SK-N-SH (cell line): ENCODE data around the gene PIK3R1. TPM values are rescaled to one million over a fixed set of nuclear protein-coding genes. Genes with fewer than 3 reads are reported as not detected.

ENCODE experiments used
- CTCF ChIA-PET: fragments of 300-600, 350-600 bp; formaldehyde crosslinking; extraction: SDS; loops from one replicate; lab custom pipeline; 2021; lab: Yijun Ruan, JAX
- POLR2A ChIA-PET: fragments of 350-600 bp; sonication (Branson Sonifier 250); formaldehyde crosslinking; extraction: SDS; loops from one replicate; lab custom pipeline; 2020; ENCODE audit warnings: antibody characterized with exemption, inconsistent platforms; lab: Yijun Ruan, JAX
- DNase-seq: peaks from one replicate; pipeline ENCODE4 v3.0.0; 2012
- H2AFZ ChIP-seq: fragments of 200-600 bp; sonication (generic); 2 replicates; pipeline ENCODE4 v1.8.1; 2016; ENCODE audit warnings: antibody characterized with exemption, mild to moderate bottlenecking, low read depth
- H3F3A ChIP-seq: fragments of 200-600 bp; sonication (generic); replicated peaks from 2 replicates; pipeline ENCODE3; 2016; ENCODE audit warnings: antibody characterized with exemption, mild to moderate bottlenecking; ENCODE audit not compliant: insufficient read depth
- H3K27ac ChIP-seq, 2 experiments: fragments of 200-500 bp in 1 of 2; fragments of 200-600 bp in 1 of 2; sonication (Bioruptor generic) in 1 of 2; sonication (generic), shearing (Covaris generic) in 1 of 2; 2 replicates each; pipeline versions ENCODE4 v1.5.1 to v1.6.1; 2014 to 2016; ENCODE audit warnings: low read depth in 2 of 2, inconsistent platforms in 1 of 2, low read length in 1 of 2, mild to moderate bottlenecking in 1 of 2, mixed read lengths in 1 of 2
- H3K27me3 ChIP-seq: fragments of 200-600 bp; sonication (generic), shearing (Covaris generic); 2 replicates; pipeline ENCODE4 v1.6.1; 2016; ENCODE audit warnings: mixed run types; ENCODE audit not compliant: insufficient read depth
- H3K36me3 ChIP-seq, 2 experiments: fragments of 200-500 bp in 1 of 2; fragments of 200-600 bp in 1 of 2; sonication (Bioruptor generic) in 1 of 2; sonication (generic) in 1 of 2; replicated peaks in 1 of 2; 2 replicates each; pipeline versions ENCODE3 to v1.5.1; 2014 to 2016; ENCODE audit warnings: low read length in 1 of 2, mild to moderate bottlenecking in 1 of 2; ENCODE audit not compliant: insufficient read depth in 2 of 2, control insufficient read depth in 1 of 2
- H3K4me1 ChIP-seq, 2 experiments: fragments of 200-500 bp in 1 of 2; fragments of 200-600 bp in 1 of 2; sonication (Bioruptor generic) in 1 of 2; sonication (generic), shearing (Covaris generic) in 1 of 2; 2 replicates each; pipeline versions ENCODE4 v1.5.1 to v1.6.1; 2014 to 2016; ENCODE audit warnings: low read depth in 1 of 2, low read length in 1 of 2, mixed run types in 1 of 2; ENCODE audit not compliant: insufficient read depth in 2 of 2, control insufficient read depth in 1 of 2
- H3K4me2 ChIP-seq: fragments of 200-600 bp; sonication (generic), shearing (Covaris generic); 2 replicates; pipeline ENCODE4 v1.6.1; 2017; ENCODE audit warnings: mixed run types
- H3K4me3 ChIP-seq, 2 experiments: fragments of 200-500 bp in 1 of 2; fragments of 200-600 bp in 1 of 2; sonication (Bioruptor generic) in 1 of 2; sonication (generic), shearing (Covaris generic) in 1 of 2; 2 replicates each; pipeline versions ENCODE4 v1.5.1 to v1.8.1; 2014 to 2016; ENCODE audit warnings: low read depth in 2 of 2, inconsistent platforms in 1 of 2, low read length in 1 of 2, mild to moderate bottlenecking in 1 of 2, mixed read lengths in 1 of 2, moderate library complexity in 1 of 2
- H3K79me2 ChIP-seq: fragments of 200-600 bp; sonication (generic); 2 replicates; pipeline ENCODE4 v1.8.1; 2017; ENCODE audit warnings: mild to moderate bottlenecking; ENCODE audit not compliant: insufficient read depth
- H3K9ac ChIP-seq: fragments of 200-600 bp; sonication (generic); 2 replicates; pipeline ENCODE4 v1.6.1; 2017; ENCODE audit warnings: mixed run types
- H3K9me2 ChIP-seq: fragments of 200-600 bp; sonication (generic); 2 replicates; pipeline ENCODE4 v1.6.1; 2017; ENCODE audit warnings: mixed run types
- H3K9me3 ChIP-seq: fragments of 200-600 bp; sonication (generic); 2 replicates; pipeline ENCODE4 v1.6.1; 2017; ENCODE audit warnings: mixed run types, mild to moderate bottlenecking, moderate library complexity
- H4K20me1 ChIP-seq: fragments of 200-600 bp; sonication (generic); 2 replicates; pipeline ENCODE4 v1.6.1; 2017; ENCODE audit warnings: mild to moderate bottlenecking, mixed run types; ENCODE audit not compliant: insufficient read depth
- CHD2 ChIP-seq: fragments of 150-350 bp; IDR thresholded peaks from 2 replicates; pipeline ENCODE4 v1.6.1; 2018; ENCODE audit warnings: low read length; ENCODE audit not compliant: partially characterized antibody
- EP300 ChIP-seq, 2 experiments: IDR thresholded peaks; 2 replicates each; pipeline versions ENCODE4 v1.4.0 to v1.6.1; 2012; ENCODE audit warnings: borderline replicate concordance in 1 of 2, low read depth in 1 of 2, low read length in 1 of 2
- EZH2phosphoT487 ChIP-seq: fragments of 200-600 bp; sonication (generic); IDR thresholded peaks from 2 replicates; pipeline ENCODE4 v1.6.1; 2017; ENCODE audit warnings: low read depth, mixed run types, mild to moderate bottlenecking, antibody characterized with exemption, moderate library complexity, borderline replicate concordance
- FOXJ3 ChIP-seq: sonication (generic); formaldehyde crosslinking; IDR thresholded peaks from 2 replicates; pipeline ENCODE4 v1.5.1; 2020; ENCODE audit warnings: mild to moderate bottlenecking, missing genetic modification reagents
- GABPA ChIP-seq: IDR thresholded peaks from 2 replicates; pipeline ENCODE4 v1.4.0; 2012; ENCODE audit warnings: low read depth, mild to moderate bottlenecking
- MXI1 ChIP-seq: IDR thresholded peaks from 2 replicates; pipeline ENCODE4 v1.6.1; 2012; ENCODE audit warnings: mild to moderate bottlenecking, low read depth, low read length, improper control_type of control experiment
- NRF1 ChIP-seq: IDR thresholded peaks from 2 replicates; pipeline ENCODE4 v1.6.1; 2012; ENCODE audit warnings: low read depth, mild to moderate bottlenecking, low read length
- RAD21 ChIP-seq: IDR thresholded peaks from 2 replicates; pipeline ENCODE4 v1.6.1; 2012; ENCODE audit warnings: mild to moderate bottlenecking, low read length
- REST ChIP-seq: IDR thresholded peaks from 2 replicates; pipeline ENCODE4 v1.6.1; 2012; ENCODE audit warnings: mild to moderate bottlenecking, low read depth, low read length, moderate library complexity
- RFX5 ChIP-seq: IDR thresholded peaks from 2 replicates; pipeline ENCODE4 v1.6.1; 2012; ENCODE audit warnings: mild to moderate bottlenecking, improper control_type of control experiment, low read length
- TAF1 ChIP-seq: IDR thresholded peaks from 2 replicates; pipeline ENCODE4 v1.6.1; 2012; ENCODE audit warnings: low read depth, mild to moderate bottlenecking, low read length, moderate library complexity, borderline replicate concordance
- WGBS: methylation state at CpG from one replicate; pipeline ENCODE4 v1.1.6; 2017; ENCODE audit warnings: low lambda C conversion rate; 5-methylcytosine and 5-hydroxymethylcytosine counted together
- polyA plus RNA-seq, 3 experiments: library from polyadenylated mRNA; depleted of rRNA; stranded (reverse); fragments of >200 nt; gene quantifications; 2 replicates each; pipeline ENCODE4 v1.2.3, GENCODE V29; 2012
- TF ChIP-seq, protein P1 (sequence below): fragments of 150-350 bp; IDR thresholded peaks from 2 replicates; pipeline ENCODE4 v1.6.1; 2017; ENCODE audit warnings: antibody characterized with exemption, low read length, low read depth, borderline replicate concordance
- TF ChIP-seq, protein P2 (sequence below): IDR thresholded peaks from 2 replicates; pipeline ENCODE4 v1.4.0; 2012; ENCODE audit warnings: low read depth, borderline replicate concordance

PIK3R1 gene
- polyA plus RNA-seq, 1 of the 3 experiments (the other 2 are of a cell fraction), result 2.0 TPM

DNA sequence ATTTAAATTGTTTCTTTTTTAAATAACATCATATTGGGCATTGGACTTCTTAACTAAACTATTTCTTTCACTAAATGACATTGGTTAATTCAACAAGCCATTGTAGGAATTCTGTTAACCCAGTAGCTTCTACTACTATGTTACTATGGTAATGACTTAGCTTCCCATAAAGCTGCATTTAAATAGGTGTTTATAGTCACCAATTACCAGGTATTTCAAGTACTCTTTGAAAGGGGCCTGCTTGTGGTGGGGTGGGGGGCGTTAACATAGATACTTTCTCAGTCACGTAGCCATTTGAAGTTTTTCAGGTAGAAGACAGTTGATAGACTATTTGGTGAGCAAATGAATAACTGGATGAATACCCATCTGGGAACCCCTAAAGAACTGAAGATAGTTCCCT lies 34.0 kb downstream of the PIK3R1 start:
- no peak overlapping the region for H3K4me3 ChIP-seq
- ChIA-PET POLR2A (interaction anchor here (0.7 kb wide), 1 partner anchor 34 kb away, joined by 3 read pairs; the partner anchor contains the start of gene PIK3R1), CTCF (interaction anchor here (1.1 to 5.9 kb wide), 5 partner anchors 33 to 1131 kb away, joined by 3 to 80 read pairs (median 3); partner anchors contain the start of gene PIK3R1)
- no peaks in the 10 kb centered on the region for H3K9me2 ChIP-seq
- 0 out of 2 replicates have a peak, but pooled peaks cover 7% of the 10 kb centered on the region for H3K79me2 ChIP-seq
- no peak for TF ChIP-seq EP300 (IDR thresholded peaks at IDR 0.05; ENCODE audit: borderline replicate concordance in 1 of 2, low read depth in 1 of 2, low read length in 1 of 2)
- no peak for TF ChIP-seq TAF1
- TF ChIP-seq RAD21, result no peak
- TF ChIP-seq CHD2, result no peak
- no peak for TF ChIP-seq REST
- TF ChIP-seq RFX5, result no peak
- no peak for TF ChIP-seq EZH2phosphoT487
- no peak for TF ChIP-seq MXI1
- TF ChIP-seq, protein P1, sequence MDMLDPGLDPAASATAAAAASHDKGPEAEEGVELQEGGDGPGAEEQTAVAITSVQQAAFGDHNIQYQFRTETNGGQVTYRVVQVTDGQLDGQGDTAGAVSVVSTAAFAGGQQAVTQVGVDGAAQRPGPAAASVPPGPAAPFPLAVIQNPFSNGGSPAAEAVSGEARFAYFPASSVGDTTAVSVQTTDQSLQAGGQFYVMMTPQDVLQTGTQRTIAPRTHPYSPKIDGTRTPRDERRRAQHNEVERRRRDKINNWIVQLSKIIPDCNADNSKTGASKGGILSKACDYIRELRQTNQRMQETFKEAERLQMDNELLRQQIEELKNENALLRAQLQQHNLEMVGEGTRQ, result no peak
- TF ChIP-seq FOXJ3 (CRISPR knock-in tag), result no peak
- no peak for TF ChIP-seq GABPA
- TF ChIP-seq, protein P2, sequence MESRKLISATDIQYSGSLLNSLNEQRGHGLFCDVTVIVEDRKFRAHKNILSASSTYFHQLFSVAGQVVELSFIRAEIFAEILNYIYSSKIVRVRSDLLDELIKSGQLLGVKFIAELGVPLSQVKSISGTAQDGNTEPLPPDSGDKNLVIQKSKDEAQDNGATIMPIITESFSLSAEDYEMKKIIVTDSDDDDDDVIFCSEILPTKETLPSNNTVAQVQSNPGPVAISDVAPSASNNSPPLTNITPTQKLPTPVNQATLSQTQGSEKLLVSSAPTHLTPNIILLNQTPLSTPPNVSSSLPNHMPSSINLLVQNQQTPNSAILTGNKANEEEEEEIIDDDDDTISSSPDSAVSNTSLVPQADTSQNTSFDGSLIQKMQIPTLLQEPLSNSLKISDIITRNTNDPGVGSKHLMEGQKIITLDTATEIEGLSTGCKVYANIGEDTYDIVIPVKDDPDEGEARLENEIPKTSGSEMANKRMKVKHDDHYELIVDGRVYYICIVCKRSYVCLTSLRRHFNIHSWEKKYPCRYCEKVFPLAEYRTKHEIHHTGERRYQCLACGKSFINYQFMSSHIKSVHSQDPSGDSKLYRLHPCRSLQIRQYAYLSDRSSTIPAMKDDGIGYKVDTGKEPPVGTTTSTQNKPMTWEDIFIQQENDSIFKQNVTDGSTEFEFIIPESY, result no peak
- no peak for TF ChIP-seq NRF1
- TF ChIP-seq, all 33 proteins: peak for 0
- Histone ChIP-seq H2AFZ (no peak overlapping the region), H3F3A (no peaks in the 10 kb centered on the region), H3K4me2 (no peak overlapping the region), H3K27ac (no peak overlapping the region), H3K4me1 (peaks cover 37 to 38% of the 10 kb centered on the region in 2 experiments; a peak in 3 of 4 replicates), H3K36me3 (peaks cover 0 to 9% of the 10 kb centered on the region in 2 experiments), H3K27me3 (no peaks in the 10 kb centered on the region), H4K20me1 (no peaks in the 10 kb centered on the region), H3K9ac (no peak overlapping the region), H3K9me3 (no peaks in the 10 kb centered on the region)
- DNase-seq, result no peak
- WGBS, result 98% methylated on average over 2 of the region's 2 CpGs
